GM12872 (cell line): ENCODE data around the gene LRRC74B.

Experiments
- CTCF ChIP-seq: IDR thresholded peaks from 3 replicates; pipeline ENCODE4 v1.5.1; 2011; ENCODE audit warnings: low read depth, mild to moderate bottlenecking, low read length, moderate library complexity; ENCODE audit not compliant: insufficient read depth

The LRRC74B gene

DNA sequence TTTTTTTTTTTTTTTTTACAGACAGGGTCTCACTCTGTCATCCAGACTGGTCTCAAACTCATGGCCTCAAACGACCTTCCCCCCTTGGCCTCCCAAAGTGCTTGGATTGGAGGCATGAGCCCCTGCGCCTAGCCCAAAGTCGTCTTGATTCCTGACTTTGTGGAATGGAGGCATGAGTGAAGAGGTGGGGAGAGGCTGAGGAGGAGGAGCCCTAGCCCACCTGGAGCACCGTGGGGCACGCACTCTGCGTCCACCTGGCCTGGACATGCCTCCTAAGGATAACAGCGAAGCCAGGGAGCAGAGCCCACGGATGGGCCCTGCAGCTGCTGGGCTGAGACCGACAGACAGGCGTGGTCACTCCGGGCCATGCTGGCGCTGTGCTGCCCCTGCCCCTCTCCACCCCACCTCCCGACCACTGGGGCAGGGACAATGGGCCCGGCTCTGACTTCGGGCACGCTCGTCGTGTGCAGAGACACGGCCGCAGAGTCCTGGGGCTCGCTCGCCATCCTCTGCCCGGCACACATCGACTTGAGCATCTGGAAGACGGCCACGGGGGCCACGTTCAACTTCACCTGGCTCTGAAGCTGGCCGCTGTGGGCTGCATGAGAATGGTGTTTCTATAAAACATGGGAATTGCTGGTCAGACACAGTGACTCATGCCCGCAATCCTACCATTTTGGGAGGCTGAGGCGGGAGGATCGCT lies 34.8 kb downstream of the LRRC74B start:
- no peak for TF ChIP-seq CTCF

- no peak for TF ChIP-seq CTCF
These were observed 36.5 kb downstream of the LRRC74B start for GRCh38 chr22:21082248-21082647.

- no peak for TF ChIP-seq CTCF
These were observed 41.4 kb downstream of the LRRC74B start for GRCh38 chr22:21087119-21087518.

GRCh38 chr22:21092797-21093554 lies 47.2 kb downstream of the LRRC74B start:
- TF ChIP-seq CTCF: no peak

- no peak for TF ChIP-seq CTCF
These were observed 49.4 kb downstream of the LRRC74B start for GRCh38 chr22:21094911-21095772.

DNA sequence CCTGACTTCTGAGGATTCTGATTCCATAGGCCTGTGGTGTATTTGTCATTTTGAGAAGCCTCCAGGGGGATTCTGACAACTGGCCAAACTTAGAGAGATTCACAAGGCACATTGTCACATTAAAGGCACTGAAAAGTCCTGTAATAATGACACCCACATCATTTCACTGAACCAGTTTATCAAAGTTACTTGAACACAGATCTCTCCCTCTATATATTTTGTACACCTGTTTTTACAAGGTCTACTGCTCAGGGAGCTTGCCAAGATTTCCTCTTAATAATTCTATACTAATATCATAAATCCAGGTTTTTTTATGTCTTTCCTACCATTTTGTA lies 50.0 kb downstream of the LRRC74B start:
- no peak for TF ChIP-seq CTCF

DNA sequence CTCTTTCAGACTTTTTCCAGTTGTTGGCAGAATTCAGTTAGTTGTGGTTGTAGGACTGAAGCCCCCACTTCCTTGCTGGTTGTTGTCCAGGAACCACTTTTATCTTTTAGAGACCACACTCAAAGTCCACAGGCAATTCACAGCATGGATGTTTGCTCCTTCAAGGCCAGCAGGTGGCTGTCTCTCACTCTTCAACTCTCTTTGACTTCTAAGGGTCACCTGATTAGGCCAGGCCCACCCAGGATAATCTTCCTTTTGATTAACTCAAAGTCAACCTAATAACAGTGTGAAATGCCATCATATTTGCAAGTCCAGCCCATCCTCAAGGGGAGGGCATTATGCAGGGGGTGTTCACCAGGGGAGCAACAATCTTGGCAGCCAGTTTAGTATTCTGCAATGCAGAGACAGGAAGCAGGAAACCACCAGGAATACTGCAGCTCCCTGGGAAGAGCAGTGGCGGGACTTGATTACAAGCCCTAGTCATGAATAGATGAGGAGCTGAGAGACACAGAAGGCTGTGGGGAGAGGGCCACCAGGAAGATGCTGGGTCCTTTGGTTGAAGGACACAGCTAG lies 52.4 kb downstream of the LRRC74B start:
- peak; percentile 39; the same call in 1 of the 3 replicates for TF ChIP-seq CTCF
